ENCODE measurements around the gene EIF4E3. TPM values are rescaled to one million over a fixed set of nuclear protein-coding genes. Genes with fewer than 3 reads are reported as not detected.

Gene EIF4E3
- polyA plus RNA-seq, 3 donors = 35.6 to 111 (median 58.6) TPM

GRCh38 chr3:71662056-71662455 is 63.1 kb downstream of the EIF4E3 start:
- Histone ChIP-seq H2AFZ (ENCODE audit: insufficient read depth, low read depth, low read length, poor library complexity, severe bottlenecking) (no peak overlapping the region), H3K9me3 (replicated peaks in 1 of 2; ENCODE audit: control insufficient read depth in 1 of 2, insufficient read depth in 1 of 2, low read length in 2 of 2) (peaks cover 0 to 2% of the 10 kb centered on the region in 2 donors), H4K20me1 (ENCODE audit: insufficient read depth, low read length) (no peaks in the 10 kb centered on the region), H3K36me3 (replicated peaks in 1 of 2; ENCODE audit: control insufficient read depth in 1 of 2, insufficient read depth in 2 of 2, low read length in 2 of 2) (peaks cover 0 to 28% of the 10 kb centered on the region in 2 donors), H3K27ac (ENCODE audit: low read depth in 1 of 2, low read length in 2 of 2) (no peak overlapping the region), H3K4me3 (replicated peaks in 1 of 3; ENCODE audit: low read depth in 2 of 3, low read length in 3 of 3) (no peak overlapping the region), H3K4me1 (ENCODE audit: control insufficient read depth in 1 of 2, insufficient read depth in 2 of 2, low read length in 2 of 2) (no peaks in the 10 kb centered on the region), H3K27me3 (ENCODE audit: control insufficient read depth in 2 of 2, insufficient read depth in 2 of 2, low read length in 2 of 2) (no peaks in the 10 kb centered on the region), H3K79me2 (ENCODE audit: insufficient read depth, low read length) (no peaks in the 10 kb centered on the region), H3K4me2 (replicated peaks; ENCODE audit: extremely low read depth, low read length, poor library complexity, severe bottlenecking) (no peak overlapping the region), H3K9ac (ENCODE audit: insufficient read depth, low read length, poor library complexity, severe bottlenecking) (no peak overlapping the region)
- Mint-ChIP-seq H3K27ac (no peak overlapping the region), H3K4me3 (no peak overlapping the region), H3K36me3 (peaks cover 38 to 44% of the 10 kb centered on the region in 2 donors), H3K9me3 (peaks cover 6 to 15% (median 10%) of the 10 kb centered on the region in 7 donors), H3K27me3 (ENCODE audit: low read depth in 3 of 3) (no peaks in the 10 kb centered on the region), H3K4me1 (peaks cover 13% of the 10 kb centered on the region)
- DNase-seq = no peak
- WGBS (ENCODE audit: insufficient coverage) = 80% methylated on average over 1 of the region's 3 CpGs
- intact Hi-C loops (cut with micrococcal nuclease) = no loop called here
- no peak for TF ChIP-seq CTCF (IDR thresholded peaks at IDR 0.05)

DNA sequence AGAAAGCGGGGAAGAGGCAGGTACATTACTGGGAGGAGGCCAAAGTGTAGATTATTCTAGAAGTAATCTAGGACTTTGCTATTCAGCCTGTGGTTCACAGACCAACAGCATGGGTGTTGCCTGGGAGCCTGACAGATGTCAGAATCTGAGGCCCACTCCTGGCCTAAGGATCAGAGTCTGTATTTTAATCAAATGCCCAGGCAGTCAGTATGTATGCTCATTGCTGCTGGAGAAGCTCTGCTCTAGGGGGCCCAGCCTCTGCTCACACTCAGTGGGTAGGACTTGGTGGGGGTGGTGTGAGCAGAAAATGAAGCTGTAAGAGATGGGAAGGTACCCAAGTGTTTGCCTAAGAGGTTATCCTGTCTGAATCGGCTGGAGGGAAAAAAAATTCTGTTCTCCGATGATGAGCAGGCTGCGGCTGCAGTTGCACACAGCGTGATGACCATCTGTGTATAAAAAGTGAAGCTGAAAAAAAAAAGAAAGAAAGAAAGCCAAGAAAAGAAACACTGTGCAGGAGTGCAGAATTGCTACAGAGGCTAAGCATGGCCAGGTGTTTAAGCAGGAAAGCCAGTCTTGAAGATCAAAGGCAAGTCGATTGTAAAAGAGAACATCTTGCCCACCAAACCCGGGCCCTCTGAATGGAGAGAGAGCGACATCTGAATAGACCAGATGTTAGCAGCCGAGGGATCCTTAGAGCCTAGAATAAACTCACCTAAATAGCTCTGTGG is 65.2 kb downstream of the EIF4E3 start:
- no peak overlapping the region for H3K27ac Mint-ChIP-seq
- no peak overlapping the region for H2AFZ ChIP-seq (ENCODE audit: insufficient read depth, low read depth, low read length, poor library complexity, severe bottlenecking)
- no peak overlapping the region for H3K4me3 Mint-ChIP-seq
- H3K4me1 ChIP-seq (ENCODE audit: control insufficient read depth in 1 of 2, insufficient read depth in 2 of 2, low read length in 2 of 2) = no peaks in the 10 kb centered on the region
- no peak overlapping the region for H3K9ac ChIP-seq (ENCODE audit: insufficient read depth, low read length, poor library complexity, severe bottlenecking)
- no peak for TF ChIP-seq CTCF (IDR thresholded peaks at IDR 0.05)
- H3K9me3 Mint-ChIP-seq = no peaks in the 10 kb centered on the region
- H3K4me2 ChIP-seq (replicated peaks; ENCODE audit: extremely low read depth, low read length, poor library complexity, severe bottlenecking) = no peak overlapping the region
- intact Hi-C loops (cut with micrococcal nuclease) = loop anchor here in 1 of 2 donors (10.0 kb wide), 1 partner anchor 1115 kb away; no protein-coding TSS in a partner anchor
- DNase-seq = no peak
- no peaks in the 10 kb centered on the region for H3K27me3 ChIP-seq (ENCODE audit: control insufficient read depth in 2 of 2, insufficient read depth in 2 of 2, low read length in 2 of 2)
- H3K36me3 ChIP-seq (replicated peaks in 1 of 2; ENCODE audit: control insufficient read depth in 1 of 2, insufficient read depth in 2 of 2, low read length in 2 of 2) = peaks cover 0 to 28% of the 10 kb centered on the region in 2 donors
- H3K27ac ChIP-seq (ENCODE audit: low read depth in 1 of 2, low read length in 2 of 2) = no peak overlapping the region
- peaks cover 0 to 3% (median 0%) of the 10 kb centered on the region in 3 donors for H3K27me3 Mint-ChIP-seq (ENCODE audit: low read depth in 3 of 3)
- H3K9me3 ChIP-seq (replicated peaks in 1 of 2; ENCODE audit: control insufficient read depth in 1 of 2, insufficient read depth in 1 of 2, low read length in 2 of 2) = no peaks in the 10 kb centered on the region
- H3K36me3 Mint-ChIP-seq = peaks cover 24 to 26% of the 10 kb centered on the region in 2 donors
- no peaks in the 10 kb centered on the region for H3K79me2 ChIP-seq (ENCODE audit: insufficient read depth, low read length)
- 97% methylated on average over 6 of the region's 9 CpGs for WGBS (ENCODE audit: insufficient coverage)
- peaks cover 13% of the 10 kb centered on the region for H3K4me1 Mint-ChIP-seq
- no peaks in the 10 kb centered on the region for H4K20me1 ChIP-seq (ENCODE audit: insufficient read depth, low read length)
- no peak overlapping the region for H3K4me3 ChIP-seq (replicated peaks in 1 of 3; ENCODE audit: low read depth in 2 of 3, low read length in 3 of 3)
